ENCODE results near the gene HSPA14.

GRCh38 chr10:14918964-14919363 lies 80.9 kb downstream of the HSPA14 start:
- TF ChIP-seq RAD21 (conservative IDR thresholded peaks at IDR 0.05), result no peak
- no peak for TF ChIP-seq CTCF (IDR thresholded peaks at IDR 0.05; ENCODE audit: poor library complexity, severe bottlenecking)
- TF ChIP-seq POLR2AphosphoS5 (IDR thresholded peaks at IDR 0.05), result no peak

Data from neural cell (in vitro differentiated cells).